A673 (cell line): ENCODE results near the gene CTRB2.

Experiments
- CTCF ChIP-seq: fragments of 300-800, 200-600 bp; sonication (generic); conservative IDR thresholded peaks from 2 replicates; pipeline ENCODE4 v1.5.1; 2017; ENCODE audit warnings: low read depth, mild to moderate bottlenecking, antibody characterized with exemption, low read length, moderate library complexity, mixed read lengths
- EZH2 ChIP-seq: fragments of 200-600 bp; sonication (generic); IDR thresholded peaks from 2 replicates; pipeline ENCODE4 v1.6.1; 2017; ENCODE audit warnings: borderline replicate concordance, low read depth, mild to moderate bottlenecking, mixed read lengths, antibody characterized with exemption, low read length; ENCODE audit not compliant: poor library complexity, severe bottlenecking

- TF ChIP-seq CTCF = no peak
- no peak for TF ChIP-seq EZH2
Measured at GRCh38 chr16:75249441-75249840, 42.5 kb upstream of the CTRB2 start.
